GM18951 (cell line): Measurements from ENCODE around the gene SEPTIN5.

Source experiments
- POLR2A ChIP-seq: IDR thresholded peaks from 4 replicates; pipeline ENCODE4 v1.6.1; 2011; ENCODE audit warnings: mild to moderate bottlenecking; ENCODE audit not compliant: insufficient read length, insufficient read depth; ENCODE audit errors: extremely low read depth
- in situ Hi-C: fragments of 300-500 bp; cut with MboI; formaldehyde crosslinking; loops from one replicate; pipeline ENCODE4 v1.12.0; 2022; ENCODE audit warnings: low sequenced_read_pairs, mixed read lengths, inconsistent platforms; ENCODE audit not compliant: unreplicated experiment

SEPTIN5 gene

DNA sequence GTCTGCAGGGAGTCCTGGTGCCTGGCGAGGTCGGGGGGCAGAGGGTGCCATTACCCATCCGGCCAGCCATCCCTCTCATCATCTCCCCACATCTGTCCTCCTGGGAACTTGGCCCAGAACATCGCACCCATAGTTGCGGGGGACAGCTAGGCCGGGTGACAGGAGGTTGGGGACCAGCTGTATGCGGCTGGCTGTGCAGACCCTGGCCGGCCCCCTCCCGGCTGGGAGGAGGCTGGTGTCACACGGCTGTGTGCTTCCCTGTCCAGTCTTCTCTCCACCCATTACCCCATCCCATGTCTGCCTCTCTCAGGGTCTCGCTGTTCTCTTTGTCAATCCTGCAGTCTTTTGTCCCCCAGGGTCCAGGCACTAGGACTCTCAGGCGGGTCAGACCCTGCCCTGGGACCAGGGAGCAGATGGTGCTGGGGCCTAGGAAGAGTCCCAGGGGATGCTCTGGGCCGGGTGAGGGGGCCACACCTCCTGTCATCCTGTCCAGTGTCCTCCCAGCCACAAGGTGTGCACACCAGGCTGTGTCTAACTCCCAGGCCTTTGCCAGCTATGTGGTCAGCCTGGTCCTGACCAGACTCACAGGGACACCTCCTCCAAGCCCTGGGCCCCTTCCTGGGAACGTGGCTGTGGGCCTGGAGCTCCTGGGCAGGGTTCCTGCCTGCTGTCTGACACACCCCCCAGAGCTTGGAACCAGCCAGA lies 39.8 kb downstream of the SEPTIN5 start:
- TF ChIP-seq POLR2A = no peak
- in situ Hi-C loops = no loop called here

DNA sequence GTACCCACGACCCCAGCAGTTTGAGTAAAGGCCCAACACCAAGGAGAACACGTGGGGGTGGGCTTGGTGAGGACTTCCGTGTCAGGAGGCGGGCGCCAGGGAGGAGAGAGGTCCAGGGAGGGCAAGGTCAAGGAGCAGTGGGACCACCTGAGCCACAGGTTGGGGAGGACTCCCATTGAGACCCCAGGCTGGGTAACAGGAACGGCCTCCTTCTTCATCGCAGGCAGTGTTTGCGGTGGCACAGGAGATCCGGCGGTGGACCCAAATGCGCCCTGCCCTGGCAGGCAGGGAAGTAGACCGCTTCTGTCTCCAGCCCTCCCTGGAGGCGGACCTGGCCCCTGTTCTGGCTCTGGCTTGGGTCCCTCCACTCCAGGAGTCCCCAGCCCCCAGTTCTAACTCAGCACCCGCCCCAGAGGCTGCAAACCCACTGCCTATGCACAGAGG lies 40.4 kb downstream of the SEPTIN5 start:
- no peak for TF ChIP-seq POLR2A
- in situ Hi-C loops = no loop called here

DNA sequence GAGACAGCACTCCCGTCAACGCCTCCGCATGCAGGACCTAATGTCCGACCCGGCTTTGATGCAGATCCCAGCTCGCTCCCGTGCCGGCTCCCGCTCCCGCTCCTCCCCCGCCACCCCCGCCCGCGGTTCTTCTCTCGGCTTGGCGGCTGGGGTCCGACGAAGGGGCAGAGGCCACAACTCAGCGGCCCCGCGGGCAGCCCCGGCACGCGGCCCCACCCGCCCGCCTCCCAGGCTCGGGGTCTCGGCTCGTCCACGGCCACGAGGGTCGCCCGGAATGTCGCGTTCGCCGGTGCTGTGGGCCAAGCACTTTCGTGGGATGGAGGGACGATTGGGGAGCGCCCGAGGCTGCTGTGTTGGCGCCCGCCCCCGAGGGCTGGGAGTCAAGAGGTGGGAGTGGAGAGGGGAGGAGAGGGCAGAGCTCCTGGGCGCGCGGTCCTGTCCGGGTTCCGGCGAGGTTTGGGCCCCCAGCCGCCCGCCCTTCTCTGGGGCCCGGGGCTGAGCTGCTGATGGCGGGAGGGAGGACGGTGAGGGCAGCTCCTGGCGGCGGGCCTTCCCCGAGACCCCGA lies 40.9 kb downstream of the SEPTIN5 start:
- in situ Hi-C loops = no loop called here
- TF ChIP-seq POLR2A = no peak

DNA sequence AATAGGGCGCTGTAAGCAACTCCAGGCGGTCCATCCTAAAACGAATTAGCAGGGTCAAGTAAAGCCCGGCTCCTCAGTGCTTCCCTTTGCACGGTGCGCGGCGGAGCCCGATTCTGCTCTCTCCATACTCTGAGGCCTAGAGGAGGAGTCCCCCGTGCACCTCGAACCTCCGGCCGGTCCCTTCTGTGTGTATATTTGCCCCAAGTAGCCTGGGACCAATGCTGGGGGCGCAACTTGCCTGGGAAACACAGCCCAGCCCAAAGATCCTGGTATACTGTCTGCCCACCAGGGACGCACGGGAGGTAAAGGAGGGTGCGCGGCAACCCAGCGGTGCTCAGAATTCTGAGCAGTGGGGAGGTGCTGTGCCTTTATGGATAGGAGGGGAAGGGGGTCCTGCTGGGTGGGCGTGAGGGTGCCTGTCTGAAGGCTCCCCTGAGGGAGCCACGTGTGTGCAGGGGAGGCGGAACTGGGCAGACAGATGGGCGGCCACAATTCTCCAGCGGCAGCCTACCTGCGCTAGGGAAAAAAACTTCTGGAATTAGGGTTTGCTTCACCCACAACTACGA lies 41.5 kb downstream of the SEPTIN5 start:
- in situ Hi-C loops = no loop called here
- TF ChIP-seq POLR2A = no peak

DNA sequence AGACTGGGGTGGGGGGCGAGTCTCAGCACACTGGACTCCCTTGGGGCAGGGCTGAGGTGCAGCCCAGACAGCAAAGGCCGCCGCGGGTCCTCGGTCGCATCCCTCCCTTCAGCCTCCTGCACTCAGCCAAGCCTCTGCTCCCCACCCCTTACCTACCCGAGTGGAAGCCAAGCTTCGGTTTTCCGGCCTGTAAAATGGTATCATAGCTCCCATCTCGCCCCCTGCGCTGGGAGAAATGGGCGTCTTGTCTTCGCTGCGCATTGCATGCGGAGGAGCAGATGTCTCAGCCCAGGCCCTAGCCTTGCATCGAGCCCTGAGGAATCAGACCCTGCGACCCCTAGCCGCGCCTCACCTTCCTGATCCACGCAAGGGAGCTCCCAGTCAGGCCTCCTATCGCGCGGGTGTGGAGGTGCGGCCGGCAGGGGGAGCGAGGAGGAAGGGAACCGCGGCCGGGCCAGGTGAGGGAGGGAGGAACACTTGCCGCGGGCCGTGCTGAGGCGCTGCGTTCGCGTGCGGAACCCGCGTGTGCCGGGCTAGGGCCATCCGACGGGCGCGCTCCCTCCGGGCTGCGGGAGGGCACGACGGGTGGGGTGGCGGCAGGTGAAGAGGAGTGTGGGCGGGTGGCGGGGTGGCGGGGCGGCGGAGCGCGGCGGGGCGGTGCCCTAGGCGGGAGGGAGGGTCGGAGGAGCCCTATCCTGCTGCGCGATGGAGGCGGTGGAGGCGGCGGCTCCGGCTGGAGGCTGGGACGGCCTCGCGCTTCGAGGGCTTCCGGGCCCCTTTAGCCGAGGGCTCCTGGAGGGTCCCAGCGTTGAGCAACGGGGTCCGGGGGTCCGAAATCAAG lies 42.2 kb downstream of the SEPTIN5 start:
- in situ Hi-C loops = no loop called here

DNA sequence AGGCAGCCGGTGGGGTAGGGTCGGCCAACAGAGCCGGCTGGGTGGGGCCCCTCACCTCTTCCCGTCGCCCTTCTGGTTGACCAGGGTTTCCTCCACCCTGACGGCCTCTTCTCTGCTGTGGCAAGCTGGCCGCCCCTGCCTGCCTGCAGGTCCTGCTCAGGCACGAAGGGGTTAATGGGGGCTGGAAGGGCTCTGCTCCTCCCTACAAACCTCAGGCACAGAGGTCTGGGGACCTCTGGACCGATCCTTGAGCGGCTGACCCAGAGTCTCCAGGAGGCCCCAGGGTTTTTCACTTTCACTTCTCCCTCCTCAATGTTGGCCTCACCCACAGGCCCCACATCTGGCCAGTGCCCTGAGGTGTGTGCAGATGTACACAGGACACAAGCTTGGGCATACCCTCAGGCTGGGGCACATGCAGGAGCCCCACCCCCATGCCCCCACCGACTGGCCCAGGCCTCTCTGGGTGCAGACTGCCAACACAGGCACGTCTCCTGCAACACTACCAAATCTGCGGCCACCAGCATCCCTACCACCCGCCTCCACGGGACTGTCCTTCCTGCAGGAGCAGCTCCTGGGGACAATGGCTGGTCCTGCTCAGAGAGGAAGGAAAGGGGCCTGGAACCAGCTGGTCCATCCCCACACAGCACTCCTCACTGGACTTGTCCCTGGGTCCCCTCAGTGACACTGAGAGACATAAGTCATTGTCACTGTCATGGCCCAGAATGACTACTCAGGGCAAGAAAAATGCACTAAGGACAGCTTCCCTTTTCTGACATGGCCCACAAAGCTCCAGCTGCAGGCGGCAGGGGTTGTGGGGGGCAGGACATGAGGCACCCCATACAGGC lies 43.1 kb downstream of the SEPTIN5 start:
- no peak for TF ChIP-seq POLR2A
- in situ Hi-C loops = no loop called here

More for the DNA sequence above, 42.2 kb downstream of the SEPTIN5 start:
- no peak for TF ChIP-seq POLR2A

DNA sequence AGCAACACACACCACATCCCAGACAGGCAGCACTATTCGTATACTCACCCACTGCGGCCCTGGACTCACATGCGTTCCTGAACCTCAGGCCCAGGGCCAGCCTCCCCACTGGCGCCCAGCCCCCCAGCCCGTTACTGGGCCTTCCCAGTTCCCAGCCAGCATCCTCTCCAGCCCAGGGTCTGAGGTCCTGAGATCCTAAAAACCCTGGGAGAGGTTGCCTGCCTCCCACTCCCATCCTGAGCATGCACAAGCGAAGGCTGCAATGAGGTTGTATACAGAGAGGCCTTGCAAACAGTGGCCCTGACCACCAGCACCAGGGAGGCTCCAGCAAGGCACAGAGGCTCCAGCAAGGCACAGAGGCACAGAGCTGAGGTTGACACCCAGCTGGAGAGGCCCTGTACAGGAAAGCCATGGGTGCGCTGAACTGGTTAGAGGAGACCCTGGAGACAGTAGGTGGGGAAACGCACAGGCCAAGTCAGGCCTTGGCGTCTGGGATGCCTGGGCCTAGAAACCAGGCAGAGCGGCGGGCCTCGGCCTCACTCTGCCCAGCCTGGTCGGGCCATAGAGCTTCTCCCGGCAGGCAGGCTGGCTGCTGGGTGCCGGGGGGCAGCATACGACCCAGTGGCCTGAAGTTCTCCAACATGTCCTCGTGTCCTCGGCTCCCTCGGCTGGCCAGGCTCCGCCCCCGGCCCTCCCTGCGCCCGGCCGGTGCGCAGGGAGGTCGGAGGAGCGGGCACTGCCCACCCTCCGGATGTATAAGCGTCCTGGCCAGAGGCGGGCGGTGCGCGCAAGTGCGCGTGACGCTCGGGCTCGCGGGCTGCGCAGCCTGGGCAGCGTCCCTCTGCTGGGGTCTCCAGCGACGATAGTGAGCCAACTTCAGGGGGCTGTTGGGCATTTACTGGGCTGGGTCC lies 43.9 kb downstream of the SEPTIN5 start:
- in situ Hi-C loops = no loop called here
- no peak for TF ChIP-seq POLR2A

DNA sequence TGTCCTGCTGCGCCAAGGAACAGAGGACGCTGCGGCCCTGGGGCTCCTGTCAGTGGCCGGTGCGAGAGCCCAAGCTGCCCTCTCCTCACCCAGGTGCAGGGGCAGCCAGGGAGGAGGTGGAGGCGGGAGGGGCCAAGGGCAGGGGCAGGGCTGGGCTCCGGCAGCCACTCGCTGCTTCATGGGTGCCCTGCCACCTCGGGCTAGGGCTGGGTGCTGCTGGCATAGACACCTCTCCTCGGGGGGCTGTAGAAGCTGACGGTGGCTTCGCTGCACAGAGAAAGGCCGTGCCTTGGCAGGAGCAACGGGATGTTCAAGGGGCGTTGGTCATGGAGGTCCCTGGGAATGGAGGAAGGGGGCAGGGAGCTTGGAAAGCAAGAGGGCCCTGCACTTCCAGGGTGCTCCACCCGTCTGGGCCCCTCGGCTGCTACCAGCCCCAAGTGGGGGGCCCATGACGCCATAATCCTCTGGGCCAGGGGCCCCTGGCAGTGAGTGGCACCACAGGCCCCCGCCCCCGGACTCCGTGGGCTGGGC lies 44.7 kb downstream of the SEPTIN5 start:
- no peak for TF ChIP-seq POLR2A
- in situ Hi-C loops = no loop called here

DNA sequence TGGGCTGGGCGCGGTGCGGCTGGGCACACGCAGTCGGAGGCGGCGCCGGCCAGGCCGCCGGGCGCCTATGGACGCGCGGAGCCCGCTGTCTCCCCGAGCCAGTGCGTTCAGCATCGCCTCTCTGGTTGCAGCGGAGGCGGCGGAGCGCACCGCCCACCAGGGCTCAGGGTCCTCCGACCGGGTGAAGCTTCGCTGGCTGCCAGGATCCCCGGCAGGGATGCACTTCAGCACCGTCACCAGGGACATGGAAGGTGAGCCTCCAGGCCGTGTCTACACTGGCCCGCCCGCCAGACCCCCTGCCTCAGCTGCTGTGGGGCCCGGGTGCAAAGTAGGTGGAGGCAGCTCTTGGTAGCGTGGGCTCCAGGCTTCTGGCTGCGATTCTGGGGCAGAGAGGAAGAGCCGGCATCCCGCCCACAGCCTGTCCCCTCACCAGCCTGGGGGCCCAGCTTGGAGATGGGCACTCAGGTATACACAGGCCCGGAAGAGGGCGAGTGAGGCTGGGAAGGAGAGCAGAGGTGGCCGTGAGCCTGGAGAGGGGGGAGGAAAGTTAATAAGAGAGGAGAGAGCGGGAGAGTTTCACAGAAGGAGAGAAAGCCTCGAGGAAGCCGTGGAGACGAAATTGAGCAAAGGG lies 45.2 kb downstream of the SEPTIN5 start:
- in situ Hi-C loops = no loop called here
- no peak for TF ChIP-seq POLR2A

DNA sequence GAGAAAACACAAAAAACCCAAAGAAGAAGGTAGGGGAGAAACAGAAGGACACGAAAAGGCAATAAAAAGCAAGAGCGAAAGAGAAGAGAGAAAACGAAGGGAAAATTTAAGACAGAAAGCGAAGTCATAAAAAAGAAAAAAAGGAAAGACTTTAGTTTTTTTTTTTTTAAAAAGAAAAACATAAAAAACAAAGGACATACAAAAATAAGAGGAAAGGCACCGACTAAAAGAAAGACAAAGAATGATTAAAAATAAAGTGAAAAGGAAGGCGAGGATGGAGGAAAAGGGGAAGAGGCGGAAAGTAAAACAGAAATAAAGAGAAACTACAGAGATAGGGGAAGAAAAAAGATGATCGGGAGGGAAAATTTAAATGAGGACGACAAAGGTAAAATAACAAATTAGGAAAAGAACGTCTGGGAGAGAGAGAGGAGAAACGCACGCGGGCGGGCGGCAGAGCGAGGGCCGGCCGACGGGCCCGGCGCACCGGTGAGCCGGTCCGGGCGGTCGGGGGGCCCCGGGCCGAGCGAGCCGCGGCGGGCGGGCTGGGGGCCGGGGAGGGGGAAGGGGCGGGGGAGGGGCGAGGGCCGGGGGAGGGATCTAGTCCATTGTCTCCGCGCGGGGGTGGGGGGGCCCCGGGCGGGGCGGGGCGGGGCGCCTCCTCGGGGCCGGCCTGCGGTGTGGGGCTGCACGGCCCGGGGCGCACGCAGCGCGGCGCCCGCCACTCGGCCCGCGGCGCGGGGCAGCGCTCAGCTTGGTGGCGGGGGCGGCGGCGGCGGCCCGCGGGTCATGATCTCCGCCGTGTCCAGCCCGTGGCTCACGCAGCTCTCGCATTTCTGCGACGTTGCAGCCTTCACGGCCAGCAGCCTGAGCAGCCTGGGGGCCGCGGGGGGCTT lies 46.0 kb downstream of the SEPTIN5 start, which contains the start of gene TBX1:
Gene TBX1, plus strand, starts transcription at position 721 of the 893 bp plus-strand sequence. Its CDS starts 66 bp downstream, at position 787.
- TF ChIP-seq POLR2A = no peak
- in situ Hi-C loops = no loop called here
